Measurements from ENCODE around the gene TACC2.
A peak's percentile ranks its signal among the peaks of the same experiment; 100 is the strongest.
"Not testable (repeated sequence)": the region's sequence is repeated elsewhere in the genome, so short reads cannot be mapped to it uniquely, and the experiment has no call there.

Gene TACC2

GRCh38 chr10:122089311-122090017, 100.5 kb downstream of the TACC2 start:
- DNase-seq = no peak
- TF ChIP-seq GATA1 (IDR thresholded peaks at IDR 0.05; ENCODE audit: low read depth, low read length) (no peak), POLR2A (IDR thresholded peaks at IDR 0.05; ENCODE audit: low read length) (no peak)

GRCh38 chr10:122091722-122092121, 102.8 kb downstream of the TACC2 start:
- TF ChIP-seq GATA1 (IDR thresholded peaks at IDR 0.05; ENCODE audit: low read depth, low read length) (no peak), POLR2A (IDR thresholded peaks at IDR 0.05; ENCODE audit: low read length) (no peak)

GRCh38 chr10:122093076-122093475, 104.1 kb downstream of the TACC2 start:
- DNase-seq = no peak
- no peak for TF ChIP-seq POLR2A (IDR thresholded peaks at IDR 0.05; ENCODE audit: low read length)
- TF ChIP-seq GATA1 (IDR thresholded peaks at IDR 0.05; ENCODE audit: low read depth, low read length) = no peak

More at GRCh38 chr10:122091722-122092121, 102.8 kb downstream of the TACC2 start:
- DNase-seq = no peak

GRCh38 chr10:122096181-122096580, 107.2 kb downstream of the TACC2 start:
- DNase-seq = not testable (repeated sequence)

- TF ChIP-seq POLR2A (IDR thresholded peaks at IDR 0.05; ENCODE audit: low read length) = no peak
- no peak for TF ChIP-seq GATA1 (IDR thresholded peaks at IDR 0.05; ENCODE audit: low read depth, low read length)
These were observed 107.7 kb downstream of the TACC2 start for GRCh38 chr10:122096705-122097104.

GRCh38 chr10:122097935-122098334, 109.0 kb downstream of the TACC2 start:
- no peak for TF ChIP-seq POLR2A (IDR thresholded peaks at IDR 0.05; ENCODE audit: low read length)
- no peak for TF ChIP-seq GATA1 (IDR thresholded peaks at IDR 0.05; ENCODE audit: low read depth, low read length)
- DNase-seq = no peak

More at GRCh38 chr10:122096705-122097104, 107.7 kb downstream of the TACC2 start:
- no peak for DNase-seq

GRCh38 chr10:122098924-122099323, 110.0 kb downstream of the TACC2 start:
- no peak for DNase-seq
- TF ChIP-seq GATA1 (IDR thresholded peaks at IDR 0.05; ENCODE audit: low read depth, low read length) (no peak), POLR2A (IDR thresholded peaks at IDR 0.05; ENCODE audit: low read length) (no peak)

- no peak for TF ChIP-seq GATA1 (IDR thresholded peaks at IDR 0.05; ENCODE audit: low read depth, low read length)
- TF ChIP-seq POLR2A (IDR thresholded peaks at IDR 0.05; ENCODE audit: low read length) = no peak
- no peak for DNase-seq
These were observed 110.6 kb downstream of the TACC2 start for GRCh38 chr10:122099562-122099961.

- no peak for TF ChIP-seq POLR2A (IDR thresholded peaks at IDR 0.05; ENCODE audit: low read length)
- TF ChIP-seq GATA1 (IDR thresholded peaks at IDR 0.05; ENCODE audit: low read depth, low read length) = no peak
These were observed 113.3 kb downstream of the TACC2 start for GRCh38 chr10:122102146-122102868.

GRCh38 chr10:122102869-122103525, 114.0 kb downstream of the TACC2 start:
- TF ChIP-seq POLR2A (IDR thresholded peaks at IDR 0.05; ENCODE audit: low read length) (no peak), GATA1 (IDR thresholded peaks at IDR 0.05; ENCODE audit: low read depth, low read length) (no peak)
- no peak for DNase-seq

More at GRCh38 chr10:122102146-122102868, 113.3 kb downstream of the TACC2 start:
- DNase-seq = no peak

GRCh38 chr10:122103592-122103991, 114.6 kb downstream of the TACC2 start:
- DNase-seq = no peak
- TF ChIP-seq GATA1 (IDR thresholded peaks at IDR 0.05; ENCODE audit: low read depth, low read length) = no peak

- DNase-seq = not testable (repeated sequence)
These were observed 119.8 kb downstream of the TACC2 start for GRCh38 chr10:122108786-122109185.

GRCh38 chr10:122112021-122112616, 123.2 kb downstream of the TACC2 start:
- no peak for TF ChIP-seq GATA1 (IDR thresholded peaks at IDR 0.05; ENCODE audit: low read depth, low read length)
- no peak for TF ChIP-seq POLR2A (IDR thresholded peaks at IDR 0.05; ENCODE audit: low read length)
- no peak for DNase-seq

- peak; percentile 22 to 38 for DNase-seq
- TF ChIP-seq POLR2A (IDR thresholded peaks at IDR 0.05; ENCODE audit: low read length) = no peak
- no peak for TF ChIP-seq GATA1 (IDR thresholded peaks at IDR 0.05; ENCODE audit: low read depth, low read length)
These were observed 123.7 kb downstream of the TACC2 start for GRCh38 chr10:122112625-122113160.
